ENCODE data around the gene LRRN1. TPM values are rescaled to one million over a fixed set of nuclear protein-coding genes. Genes with fewer than 3 reads are reported as not detected.

LRRN1 gene
- total RNA-seq, 1 donor from 2014 or later: 0.11 TPM

DNA sequence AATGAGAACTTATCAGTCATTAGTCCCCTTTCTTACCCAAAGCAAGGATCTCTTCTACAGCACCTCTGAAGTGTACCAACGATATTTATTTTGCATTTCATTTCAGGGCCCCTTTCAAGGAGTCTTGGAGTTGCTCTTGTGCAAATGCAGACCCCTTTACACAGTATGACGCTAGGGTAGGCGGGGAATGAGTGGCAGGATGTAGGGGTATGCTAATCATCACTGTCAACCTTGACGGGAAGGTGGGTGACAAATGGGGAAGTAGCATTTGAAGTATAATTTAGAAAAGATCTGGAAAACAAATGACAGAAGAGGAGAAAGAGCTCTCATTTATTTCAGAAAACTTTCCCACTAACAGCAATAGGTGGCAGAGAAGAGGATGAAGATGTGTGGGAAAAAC, 94.4 kb downstream of the LRRN1 start:
- intact Hi-C loops (cut with micrococcal nuclease): no loop called here
- no peaks in the 10 kb centered on the region for H3K36me3 ChIP-seq

More for the DNA sequence above, 94.4 kb downstream of the LRRN1 start:
- H3K27me3 ChIP-seq (ENCODE audit: low read depth): no peaks in the 10 kb centered on the region
- H3K4me3 ChIP-seq: no peak overlapping the region
- TF ChIP-seq, protein P1, sequence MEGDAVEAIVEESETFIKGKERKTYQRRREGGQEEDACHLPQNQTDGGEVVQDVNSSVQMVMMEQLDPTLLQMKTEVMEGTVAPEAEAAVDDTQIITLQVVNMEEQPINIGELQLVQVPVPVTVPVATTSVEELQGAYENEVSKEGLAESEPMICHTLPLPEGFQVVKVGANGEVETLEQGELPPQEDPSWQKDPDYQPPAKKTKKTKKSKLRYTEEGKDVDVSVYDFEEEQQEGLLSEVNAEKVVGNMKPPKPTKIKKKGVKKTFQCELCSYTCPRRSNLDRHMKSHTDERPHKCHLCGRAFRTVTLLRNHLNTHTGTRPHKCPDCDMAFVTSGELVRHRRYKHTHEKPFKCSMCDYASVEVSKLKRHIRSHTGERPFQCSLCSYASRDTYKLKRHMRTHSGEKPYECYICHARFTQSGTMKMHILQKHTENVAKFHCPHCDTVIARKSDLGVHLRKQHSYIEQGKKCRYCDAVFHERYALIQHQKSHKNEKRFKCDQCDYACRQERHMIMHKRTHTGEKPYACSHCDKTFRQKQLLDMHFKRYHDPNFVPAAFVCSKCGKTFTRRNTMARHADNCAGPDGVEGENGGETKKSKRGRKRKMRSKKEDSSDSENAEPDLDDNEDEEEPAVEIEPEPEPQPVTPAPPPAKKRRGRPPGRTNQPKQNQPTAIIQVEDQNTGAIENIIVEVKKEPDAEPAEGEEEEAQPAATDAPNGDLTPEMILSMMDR (IDR thresholded peaks at IDR 0.05; ENCODE audit: borderline replicate concordance): no peak
- peaks cover 25% of the 10 kb centered on the region for H3K9me3 ChIP-seq (replicated peaks)
- no peaks in the 10 kb centered on the region for H3K4me1 ChIP-seq
- DNase-seq: no peak
- no peak overlapping the region for H3K27ac ChIP-seq (replicated peaks)
